GM19438 (cell line): ENCODE results near the gene LRP1B.
"Not testable (repeated sequence)": the region's sequence is repeated elsewhere in the genome, so short reads cannot be mapped to it uniquely, and the experiment has no call there.

ENCODE experiments used
- ATAC-seq: cut with Tn5 transposase; IDR thresholded peaks from one replicate; pipeline ENCODE4 v1.9.1; 2021; ENCODE audit warnings: low read depth; ENCODE audit not compliant: unreplicated experiment

The LRP1B gene

GRCh38 chr2:140601801-140602200 lies 1529.0 kb downstream of the LRP1B start:
- no peak for ATAC-seq

- ATAC-seq = no peak
These were observed 1529.5 kb downstream of the LRP1B start for GRCh38 chr2:140601342-140601741.

GRCh38 chr2:140600116-140600515 lies 1530.7 kb downstream of the LRP1B start:
- ATAC-seq = no peak

GRCh38 chr2:140597836-140598235 lies 1533.0 kb downstream of the LRP1B start:
- no peak for ATAC-seq

- ATAC-seq = no peak
These were observed 1533.6 kb downstream of the LRP1B start for GRCh38 chr2:140597205-140597604.

GRCh38 chr2:140596447-140596846 lies 1534.4 kb downstream of the LRP1B start:
- ATAC-seq = no peak

GRCh38 chr2:140595107-140595506 lies 1535.7 kb downstream of the LRP1B start:
- no peak for ATAC-seq

- no peak for ATAC-seq
These were observed 1537.7 kb downstream of the LRP1B start for GRCh38 chr2:140593132-140593531.

GRCh38 chr2:140589696-140590095 lies 1541.1 kb downstream of the LRP1B start:
- ATAC-seq = no peak

- no peak for ATAC-seq
These were observed 1541.5 kb downstream of the LRP1B start for GRCh38 chr2:140589273-140589672.

GRCh38 chr2:140586379-140586778 lies 1544.4 kb downstream of the LRP1B start:
- no peak for ATAC-seq

- ATAC-seq = no peak
These were observed 1545.8 kb downstream of the LRP1B start for GRCh38 chr2:140585016-140585415.

- no peak for ATAC-seq
These were observed 1546.3 kb downstream of the LRP1B start for GRCh38 chr2:140584471-140584870.

- ATAC-seq = no peak
These were observed 1550.2 kb downstream of the LRP1B start for GRCh38 chr2:140580532-140581151.

- ATAC-seq = no peak
These were observed 1553.4 kb downstream of the LRP1B start for GRCh38 chr2:140577453-140577852.

GRCh38 chr2:140567734-140568133 lies 1563.1 kb downstream of the LRP1B start:
- ATAC-seq = no peak

GRCh38 chr2:140565756-140566155 lies 1565.1 kb downstream of the LRP1B start:
- ATAC-seq = no peak

GRCh38 chr2:140555701-140556100 lies 1575.1 kb downstream of the LRP1B start:
- no peak for ATAC-seq

GRCh38 chr2:140552634-140553033 lies 1578.2 kb downstream of the LRP1B start:
- ATAC-seq = no peak

- no peak for ATAC-seq
These were observed 1579.5 kb downstream of the LRP1B start for GRCh38 chr2:140551287-140551686.

- no peak for ATAC-seq
These were observed 1580.0 kb downstream of the LRP1B start for GRCh38 chr2:140550821-140551220.

GRCh38 chr2:140544769-140545168 lies 1586.0 kb downstream of the LRP1B start:
- not testable (repeated sequence) for ATAC-seq

- ATAC-seq = no peak
These were observed 1588.2 kb downstream of the LRP1B start for GRCh38 chr2:140542627-140543026.
